B cell (primary cell): Measurements from ENCODE around the gene KIF27.

Experiments
- CTCF ChIP-seq: fragments of 200-600 bp; IDR thresholded peaks from one replicate; pipeline ENCODE4 v1.8.0; 2022; ENCODE audit warnings: antibody characterized with exemption, mild to moderate bottlenecking
- EZH2 ChIP-seq: IDR thresholded peaks from 2 replicates; pipeline ENCODE4 v1.6.1; 2012; ENCODE audit warnings: borderline replicate concordance, low read depth, mild to moderate bottlenecking, moderate library complexity, low read length; ENCODE audit not compliant: insufficient read depth, poor library complexity, severe bottlenecking

GRCh38 chr9:83920927-83921707, at the start of gene KIF27:
- TF ChIP-seq CTCF (peak; percentile 71), EZH2 (no peak)
